Measurements from ENCODE around the gene HTR3A. TPM values are rescaled to one million over a fixed set of nuclear protein-coding genes. Genes with fewer than 3 reads are reported as not detected.

HTR3A gene
- total and polyA plus RNA-seq, 2 experiments from 2014 or later = 5.8 to 8.1 TPM

GRCh38 chr11:113954235-113954634 lies 20.7 kb upstream of the HTR3A start:
- Mint-ChIP-seq H3K4me1 (peaks cover 55% of the 10 kb centered on the region), H3K9me3 (no peaks in the 10 kb centered on the region), H3K27ac (no peak overlapping the region), H3K4me3 (no peak overlapping the region), H3K27me3 (ENCODE audit: insufficient read depth, low read depth, poor library complexity) (peaks cover 6% of the 10 kb centered on the region), H3K36me3 (ENCODE audit: low read depth) (no peaks in the 10 kb centered on the region)
- H2AFZ ChIP-seq = peak overlapping the region; percentile 43
- H3K4me3 ChIP-seq = no peak overlapping the region
- no peaks in the 10 kb centered on the region for H3K27me3 ChIP-seq (ENCODE audit: insufficient read depth)
- no peak overlapping the region for H3K27ac ChIP-seq (ENCODE audit: low read depth)
- no peaks in the 10 kb centered on the region for H4K20me1 ChIP-seq (replicated peaks; ENCODE audit: insufficient read depth)
- no peak overlapping the region for H3K4me2 ChIP-seq
- H3K36me3 ChIP-seq (ENCODE audit: insufficient read depth) = no peaks in the 10 kb centered on the region
- H3F3A ChIP-seq (replicated peaks; ENCODE audit: low read depth) = no peaks in the 10 kb centered on the region
- TF ChIP-seq EZH2 (IDR thresholded peaks at IDR 0.05; ENCODE audit: low read depth, unreplicated experiment) (no peak), STAT1 (IDR thresholded peaks at IDR 0.05; ENCODE audit: unreplicated experiment) (no peak), REST (IDR thresholded peaks at IDR 0.05; ENCODE audit: unreplicated experiment) (no peak), ZNF114 (CRISPR knock-in tag; IDR thresholded peaks at IDR 0.05) (no peak), NANOG (IDR thresholded peaks at IDR 0.05; ENCODE audit: borderline replicate concordance) (no peak), ZNF331 (CRISPR knock-in tag; IDR thresholded peaks at IDR 0.05; ENCODE audit: low read depth) (no peak), POLR2AphosphoS5 (IDR thresholded peaks at IDR 0.05; ENCODE audit: low read depth) (no peak), CTCF (conservative IDR thresholded peaks at IDR 0.05; ENCODE audit: low read depth in 2 of 2) (no peak)
- H3K79me2 ChIP-seq (replicated peaks; ENCODE audit: insufficient read depth) = no peaks in the 10 kb centered on the region
- ATAC-seq (no peak), DNase-seq (ENCODE audit: low spot score) (no peak)
- no peaks in the 10 kb centered on the region for H3K9me2 ChIP-seq (ENCODE audit: insufficient read depth)
- H3K4me1 ChIP-seq (ENCODE audit: insufficient read depth) = peaks cover 43% of the 10 kb centered on the region

GRCh38 chr11:113956986-113957385 lies 17.9 kb upstream of the HTR3A start:
- Histone ChIP-seq H4K20me1 (replicated peaks; ENCODE audit: insufficient read depth) (no peaks in the 10 kb centered on the region), H3K79me2 (replicated peaks; ENCODE audit: insufficient read depth) (no peaks in the 10 kb centered on the region), H3F3A (replicated peaks; ENCODE audit: low read depth) (no peaks in the 10 kb centered on the region), H3K4me3 (no peak overlapping the region), H3K27me3 (ENCODE audit: insufficient read depth) (no peaks in the 10 kb centered on the region), H3K27ac (ENCODE audit: low read depth) (no peak overlapping the region), H3K9me2 (ENCODE audit: insufficient read depth) (no peaks in the 10 kb centered on the region), H2AFZ (peak overlapping the region; percentile 84), H3K4me1 (ENCODE audit: insufficient read depth) (peaks cover 27% of the 10 kb centered on the region), H3K36me3 (ENCODE audit: insufficient read depth) (no peaks in the 10 kb centered on the region), H3K4me2 (no peak overlapping the region)
- H3K27ac Mint-ChIP-seq = no peak overlapping the region
- H3K27me3 Mint-ChIP-seq (ENCODE audit: insufficient read depth, low read depth, poor library complexity) = peaks cover 8% of the 10 kb centered on the region
- H3K9me3 Mint-ChIP-seq = no peaks in the 10 kb centered on the region
- ATAC-seq (no peak; the same call in 2 of the 3 replicates), DNase-seq (ENCODE audit: low spot score) (no peak)
- H3K4me1 Mint-ChIP-seq = peaks cover 41% of the 10 kb centered on the region
- no peaks in the 10 kb centered on the region for H3K36me3 Mint-ChIP-seq (ENCODE audit: low read depth)
- no peak overlapping the region for H3K4me3 Mint-ChIP-seq
- TF ChIP-seq EZH2 (IDR thresholded peaks at IDR 0.05; ENCODE audit: low read depth, unreplicated experiment) = no peak
- no peak for TF ChIP-seq POLR2AphosphoS5 (IDR thresholded peaks at IDR 0.05; ENCODE audit: low read depth)
- no peak for TF ChIP-seq ETS1 (IDR thresholded peaks at IDR 0.05)
- TF ChIP-seq CREB1 (CRISPR knock-in tag; IDR thresholded peaks at IDR 0.05; ENCODE audit: low read depth) = no peak
- no peak for TF ChIP-seq STAT1 (IDR thresholded peaks at IDR 0.05; ENCODE audit: unreplicated experiment)
- TF ChIP-seq NANOG (IDR thresholded peaks at IDR 0.05; ENCODE audit: borderline replicate concordance) = no peak
- TF ChIP-seq EZH2phosphoT487 (IDR thresholded peaks at IDR 0.05; ENCODE audit: unreplicated experiment) = no peak
- TF ChIP-seq JUNB (IDR thresholded peaks at IDR 0.05; ENCODE audit: unreplicated experiment) = no peak
- TF ChIP-seq ZNF114 (CRISPR knock-in tag; IDR thresholded peaks at IDR 0.05) = no peak
- no peak for TF ChIP-seq ZNF331 (CRISPR knock-in tag; IDR thresholded peaks at IDR 0.05; ENCODE audit: low read depth)
- TF ChIP-seq REST (IDR thresholded peaks at IDR 0.05; ENCODE audit: unreplicated experiment) = no peak
